ENCODE results near the gene TREML1. TPM values are rescaled to one million over a fixed set of nuclear protein-coding genes. Genes with fewer than 3 reads are reported as not detected.

The TREML1 gene
- total and polyA plus RNA-seq, 2 experiments from 2014 or later: not detected

GRCh38 chr6:41187924-41188886 is 34.1 kb upstream of the TREML1 start:
- Histone ChIP-seq H3K4me2 (ENCODE audit: unreplicated experiment) (no peak overlapping the region), H2AFZ (no peak overlapping the region), H3F3A (ENCODE audit: insufficient read depth) (no peaks in the 10 kb centered on the region), H3K9me2 (ENCODE audit: insufficient read depth) (no peaks in the 10 kb centered on the region), H3K9me3 (ENCODE audit: low read depth) (no peaks in the 10 kb centered on the region), H3K79me2 (ENCODE audit: insufficient read depth) (no peaks in the 10 kb centered on the region), H3K4me1 (ENCODE audit: insufficient read depth) (no peaks in the 10 kb centered on the region), H4K20me1 (ENCODE audit: insufficient read depth) (no peaks in the 10 kb centered on the region), H3K4me3 (no peak overlapping the region), H3K36me3 (ENCODE audit: low read depth) (no peaks in the 10 kb centered on the region), H3K27me3 (replicated peaks; ENCODE audit: insufficient read depth) (no peaks in the 10 kb centered on the region), H3K27ac (no peak overlapping the region), H3K9ac (no peak overlapping the region)
- no peak for DNase-seq
- TF ChIP-seq EZH2phosphoT487 (IDR thresholded peaks at IDR 0.05; ENCODE audit: insufficient read depth, low read depth) (no peak), EZH2 (IDR thresholded peaks at IDR 0.05; ENCODE audit: insufficient read depth, poor library complexity, severe bottlenecking) (no peak)
- in situ Hi-C loops (cut with MboI): no loop called here
- WGBS, 2 experiments (ENCODE audit: low coverage in 1 of 2, low lambda C conversion rate in 2 of 2, missing lambda C conversion rate in 2 of 2): 32 to 35% methylated on average over 8 of the region's 8 CpGs

- in situ Hi-C loops (cut with MboI): no loop called here
Observed at GRCh38 chr6:41186031-41186562, 31.9 kb upstream of the TREML1 start.

GRCh38 chr6:41184761-41185160 is 30.6 kb upstream of the TREML1 start:
- WGBS, 2 experiments (ENCODE audit: low coverage in 1 of 2, low lambda C conversion rate in 2 of 2, missing lambda C conversion rate in 2 of 2): 38 to 40% methylated on average over 7 of the region's 7 CpGs
- H2AFZ ChIP-seq: no peak overlapping the region

More at GRCh38 chr6:41186031-41186562, 31.9 kb upstream of the TREML1 start:
- H3F3A ChIP-seq (ENCODE audit: insufficient read depth): no peaks in the 10 kb centered on the region
- no peak overlapping the region for H3K4me2 ChIP-seq (ENCODE audit: unreplicated experiment)
- H3K4me1 ChIP-seq (ENCODE audit: insufficient read depth): no peaks in the 10 kb centered on the region
- no peaks in the 10 kb centered on the region for H3K9me3 ChIP-seq (ENCODE audit: low read depth)
- H3K36me3 ChIP-seq (ENCODE audit: low read depth): no peaks in the 10 kb centered on the region
- no peak overlapping the region for H3K4me3 ChIP-seq
- no peaks in the 10 kb centered on the region for H4K20me1 ChIP-seq (ENCODE audit: insufficient read depth)
- 54% methylated on average over 10 of the region's 10 CpGs for WGBS, 2 experiments (ENCODE audit: low coverage in 1 of 2, low lambda C conversion rate in 2 of 2, missing lambda C conversion rate in 2 of 2)
- H2AFZ ChIP-seq: no peak overlapping the region
- H3K9ac ChIP-seq: no peak overlapping the region
- no peaks in the 10 kb centered on the region; the same call in 1 of the 2 replicates for H3K27me3 ChIP-seq (replicated peaks; ENCODE audit: insufficient read depth)
- no peak for DNase-seq
- no peaks in the 10 kb centered on the region for H3K79me2 ChIP-seq (ENCODE audit: insufficient read depth)
- no peak for TF ChIP-seq EZH2phosphoT487 (IDR thresholded peaks at IDR 0.05; ENCODE audit: insufficient read depth, low read depth)
- no peak for TF ChIP-seq EZH2 (IDR thresholded peaks at IDR 0.05; ENCODE audit: insufficient read depth, poor library complexity, severe bottlenecking)
- H3K9me2 ChIP-seq (ENCODE audit: insufficient read depth): no peaks in the 10 kb centered on the region
- no peak overlapping the region for H3K27ac ChIP-seq

GRCh38 chr6:41182069-41183034 is 28.2 kb upstream of the TREML1 start:
- H3K9ac ChIP-seq: no peak overlapping the region
- no peak overlapping the region for H3K27ac ChIP-seq
- no peak overlapping the region for H3K4me3 ChIP-seq
- 49 to 58% methylated on average over 4 of the region's 4 CpGs for WGBS, 2 experiments (ENCODE audit: low coverage in 1 of 2, low lambda C conversion rate in 2 of 2, missing lambda C conversion rate in 2 of 2)
- H3K9me2 ChIP-seq (ENCODE audit: insufficient read depth): no peaks in the 10 kb centered on the region
- no peaks in the 10 kb centered on the region for H3K4me1 ChIP-seq (ENCODE audit: insufficient read depth)
- H4K20me1 ChIP-seq (ENCODE audit: insufficient read depth): no peaks in the 10 kb centered on the region
- no peak overlapping the region for H3K4me2 ChIP-seq (ENCODE audit: unreplicated experiment)
- H3K36me3 ChIP-seq (ENCODE audit: low read depth): no peaks in the 10 kb centered on the region
- no peaks in the 10 kb centered on the region for H3K79me2 ChIP-seq (ENCODE audit: insufficient read depth)
- DNase-seq: peak; percentile 59
- in situ Hi-C loops (cut with MboI): no loop called here
- H3K9me3 ChIP-seq (ENCODE audit: low read depth): no peaks in the 10 kb centered on the region
- TF ChIP-seq EZH2 (IDR thresholded peaks at IDR 0.05; ENCODE audit: insufficient read depth, poor library complexity, severe bottlenecking) (no peak), EZH2phosphoT487 (IDR thresholded peaks at IDR 0.05; ENCODE audit: insufficient read depth, low read depth) (no peak)
- H3F3A ChIP-seq (ENCODE audit: insufficient read depth): no peaks in the 10 kb centered on the region
- H2AFZ ChIP-seq: no peak overlapping the region
- H3K27me3 ChIP-seq (replicated peaks; ENCODE audit: insufficient read depth): no peaks in the 10 kb centered on the region; the same call in 1 of the 2 replicates

More at GRCh38 chr6:41184761-41185160, 30.6 kb upstream of the TREML1 start:
- Histone ChIP-seq H3K4me3 (no peak overlapping the region), H3K4me1 (ENCODE audit: insufficient read depth) (no peaks in the 10 kb centered on the region), H3K9ac (no peak overlapping the region), H3K79me2 (ENCODE audit: insufficient read depth) (no peaks in the 10 kb centered on the region), H3F3A (ENCODE audit: insufficient read depth) (no peaks in the 10 kb centered on the region), H4K20me1 (ENCODE audit: insufficient read depth) (no peaks in the 10 kb centered on the region), H3K27me3 (replicated peaks; ENCODE audit: insufficient read depth) (no peaks in the 10 kb centered on the region; the same call in 1 of the 2 replicates), H3K9me2 (ENCODE audit: insufficient read depth) (no peaks in the 10 kb centered on the region), H3K4me2 (ENCODE audit: unreplicated experiment) (no peak overlapping the region), H3K27ac (no peak overlapping the region), H3K9me3 (ENCODE audit: low read depth) (no peaks in the 10 kb centered on the region), H3K36me3 (ENCODE audit: low read depth) (no peaks in the 10 kb centered on the region)
- TF ChIP-seq EZH2 (IDR thresholded peaks at IDR 0.05; ENCODE audit: insufficient read depth, poor library complexity, severe bottlenecking): no peak
- TF ChIP-seq EZH2phosphoT487 (IDR thresholded peaks at IDR 0.05; ENCODE audit: insufficient read depth, low read depth): no peak
- in situ Hi-C loops (cut with MboI): no loop called here
- no peak for DNase-seq
